K562 (cell line): ENCODE results near the gene CAPN2. TPM values are rescaled to one million over a fixed set of nuclear protein-coding genes. Genes with fewer than 3 reads are reported as not detected.

Experiments
- BHLHE40 ChIP-seq: IDR thresholded peaks from 2 replicates; pipeline ENCODE4 v1.6.1; 2011; ENCODE audit warnings: low read length, improper control_type of control experiment
- C11orf30 ChIP-seq: fragments of 450-650 bp; IDR thresholded peaks from 2 replicates; pipeline ENCODE4 v1.6.1; 2016; ENCODE audit warnings: low read depth, mild to moderate bottlenecking
- CBX5 ChIP-seq: IDR thresholded peaks from 2 replicates; pipeline ENCODE4 v1.6.1; 2014; ENCODE audit warnings: low read depth, borderline replicate concordance
- CHD4 ChIP-seq: fragments of 200-600 bp; sonication (generic); IDR thresholded peaks from 3 replicates; pipeline ENCODE4 v1.6.1; 2012; ENCODE audit warnings: low read depth, mild to moderate bottlenecking, mixed read lengths, low read length, inconsistent platforms; ENCODE audit not compliant: insufficient read depth, insufficient replicate concordance, poor library complexity, severe bottlenecking
- DNMT1 ChIP-seq: fragments of 450-650 bp; IDR thresholded peaks from 2 replicates; pipeline ENCODE4 v1.6.1; 2016; ENCODE audit warnings: antibody characterized with exemption, mild to moderate bottlenecking
- ETV6 ChIP-seq, 3 experiments: fragments of 150-350 bp in 1 of 3; sonication (generic) in 1 of 3; formaldehyde crosslinking in 1 of 3; IDR thresholded peaks; 2 replicates each; pipeline versions ENCODE4 v1.6.1 to v1.8.0; 2014 to 2022; ENCODE audit warnings: borderline replicate concordance in 2 of 3, low read depth in 2 of 3, antibody characterized with exemption in 1 of 3, low read length in 1 of 3, mild to moderate bottlenecking in 1 of 3, missing genetic modification reagents in 1 of 3
- FOSL1 ChIP-seq: fragments of 200-800 bp; sonication (Bioruptor generic); conservative IDR thresholded peaks from 2 replicates; pipeline ENCODE4 v1.6.1; 2016; ENCODE audit warnings: missing genetic modification characterization, missing compliant biosample characterization
- GABPA ChIP-seq: fragments of 200-800 bp; sonication (Bioruptor generic); conservative IDR thresholded peaks from 2 replicates; pipeline ENCODE4 v1.6.1; 2016; ENCODE audit warnings: low read depth, missing genetic modification characterization, missing compliant biosample characterization
- GATA2 ChIP-seq: sonication (generic); formaldehyde crosslinking; IDR thresholded peaks from 2 replicates; pipeline ENCODE4 v1.4.0; 2020; ENCODE audit warnings: mild to moderate bottlenecking, missing genetic modification reagents
- GTF3C2 ChIP-seq: IDR thresholded peaks from 3 replicates; pipeline ENCODE4 v1.6.1; 2011; ENCODE audit warnings: borderline replicate concordance, mild to moderate bottlenecking, moderate library complexity; ENCODE audit not compliant: insufficient read length; ENCODE audit errors: extremely low read depth
- L3MBTL2 ChIP-seq: fragments of 450-650 bp; IDR thresholded peaks from 2 replicates; pipeline ENCODE4 v1.6.1; 2016; ENCODE audit warnings: mild to moderate bottlenecking, moderate library complexity
- MAZ ChIP-seq, 2 experiments: fragments of 450-650 bp in 1 of 2; sonication (generic) in 1 of 2; formaldehyde crosslinking; IDR thresholded peaks in 1 of 2; conservative IDR thresholded peaks in 1 of 2; 2 replicates each; pipeline versions ENCODE4 v1.4.0 to v1.5.0; 2020; ENCODE audit warnings: mild to moderate bottlenecking in 1 of 2, missing genetic modification reagents in 1 of 2
- NFRKB ChIP-seq: fragments of 450-650 bp; IDR thresholded peaks from 2 replicates; pipeline ENCODE4 v1.6.1; 2016; ENCODE audit warnings: low read depth
- PHF20 ChIP-seq: fragments of 450-650 bp; IDR thresholded peaks from 2 replicates; pipeline ENCODE4 v1.6.1; 2018; ENCODE audit not compliant: partially characterized antibody
- RBM25 ChIP-seq: fragments of 200-400 bp; formaldehyde crosslinking; IDR thresholded peaks from 2 replicates; pipeline ENCODE4 v1.6.1; 2018; ENCODE audit warnings: low read length, low read depth, moderate library complexity; ENCODE audit not compliant: severe bottlenecking
- SAFB ChIP-seq: fragments of 200-400 bp; formaldehyde crosslinking; IDR thresholded peaks from 2 replicates; pipeline ENCODE4 v1.6.1; 2017; ENCODE audit warnings: low read depth, low read length, borderline replicate concordance
- SUPT5H ChIP-seq: fragments of 450-650 bp; IDR thresholded peaks from 2 replicates; pipeline ENCODE4 v1.6.1; 2016
- ZNF3 ChIP-seq: fragments of 250-450 bp; sonication (Bioruptor Pico); IDR thresholded peaks from 2 replicates; pipeline ENCODE4 v1.5.0; 2021; ENCODE audit warnings: mild to moderate bottlenecking, moderate library complexity
- ZNF347 ChIP-seq: fragments of 450-650 bp; formaldehyde crosslinking; IDR thresholded peaks from 2 replicates; pipeline ENCODE4 v1.4.0; 2020; ENCODE audit warnings: low read depth, mild to moderate bottlenecking, moderate library complexity
- ZNF518B ChIP-seq: fragments of 250-450 bp; sonication (Bioruptor Pico); IDR thresholded peaks from 2 replicates; pipeline ENCODE4 v1.5.0; 2021; ENCODE audit warnings: mild to moderate bottlenecking, moderate library complexity
- polyA plus RNA-seq, 8 experiments: library from polyadenylated mRNA; depleted of rRNA in 4 of 8; stranded (reverse) in 5 of 8; unstranded in 3 of 8; fragments of >200 nt; fragmentation: Nextera tagmentation in 2 of 8; fragmentation: Illumina TruSeq in 1 of 8; extraction: Ambion mirVana in 2 of 8; extraction: Trizol in 1 of 8; gene quantifications; 2 replicates each; pipeline versions ENCODE4 v1.2.1 to v1.2.3, GENCODE V29; 2011 to 2014; ENCODE audit warnings: inconsistent platforms in 1 of 8, missing spikeins in 1 of 8
- total RNA-seq, 7 experiments: library from RNA; depleted of rRNA in 6 of 7; stranded (reverse); fragments of >200 nt in 6 of 7; fragmentation: Illumina TruSeq in 2 of 7; extraction: Trizol in 2 of 7; gene quantifications; 2 replicates each; pipeline versions ENCODE4 v1.2.1 to v1.2.3, GENCODE V29; 2011 to 2021; ENCODE audit warnings: low replicate concordance in 1 of 7

CAPN2 gene
- total and polyA plus RNA-seq, 9 of the 15 experiments (the other 6 are each of a cell fraction or from before 2014, with no cell fraction given) = 24.6 to 157 (median 101) TPM

GRCh38 chr1:223715604-223716172 lies 3.3 kb downstream of the CAPN2 start (continued):
- TF ChIP-seq GTF3C2 (no peak), ZNF347 (no peak), CHD4 (peak; percentile 78), CBX5 (no peak), FOSL1 (tag) (0 out of 2 replicates have a peak, but pooled peaks have one; percentile 48), GABPA (tag) (no peak), GATA2 (CRISPR knock-in tag) (no peak), NFRKB (no peak), BHLHE40 (no peak), ZNF518B (no peak), ZNF3 (CRISPR knock-in tag) (no peak), ETV6 (IDR thresholded peaks at IDR 0.05; ENCODE audit: borderline replicate concordance in 1 of 2, low read depth in 2 of 2, low read length in 1 of 2) (0 out of 4 replicates have a peak, but pooled peaks of 1 of the 2 experiments have one; percentile 6), ETV6 (CRISPR knock-in tag; IDR thresholded peaks at IDR 0.05; ENCODE audit: borderline replicate concordance) (no peak), SUPT5H (no peak), RBM25 (peak; percentile 97), SAFB (no peak), C11orf30 (no peak), L3MBTL2 (no peak), DNMT1 (no peak), PHF20 (no peak), MAZ (CRISPR knock-in tag; conservative IDR thresholded peaks at IDR 0.05 in 1 of 2, IDR thresholded peaks at IDR 0.05 in 1 of 2) (no peak)
